OCI-LY1 (cell line): ENCODE results near the gene PCED1B.

Source experiments
- H2AFZ ChIP-seq: fragments of 200-600 bp; sonication (generic), shearing (Covaris generic); 2 replicates; pipeline ENCODE4 v1.6.0; 2014; ENCODE audit warnings: antibody characterized with exemption, mild to moderate bottlenecking, low read length
- H3F3A ChIP-seq: fragments of 200-600 bp; sonication (generic), shearing (Covaris generic); 2 replicates; pipeline ENCODE4 v1.6.0; 2014; ENCODE audit warnings: mild to moderate bottlenecking, antibody characterized with exemption, low read length, moderate library complexity; ENCODE audit not compliant: insufficient read depth
- H3K27ac ChIP-seq: fragments of 200-600 bp; sonication (generic); 2 replicates; pipeline ENCODE4 v1.5.1; 2014; ENCODE audit warnings: low read length, mixed run types, mild to moderate bottlenecking, low read depth; ENCODE audit not compliant: poor library complexity, severe bottlenecking
- H3K27me3 ChIP-seq: fragments of 200-600 bp; sonication (generic); 2 replicates; pipeline ENCODE4 v1.6.0; 2014; ENCODE audit warnings: antibody characterized with exemption, mild to moderate bottlenecking, low read length, moderate library complexity; ENCODE audit not compliant: insufficient read depth
- H3K36me3 ChIP-seq: fragments of 200-600 bp; sonication (generic); 2 replicates; pipeline ENCODE4 v1.6.1; 2014; ENCODE audit warnings: mild to moderate bottlenecking, antibody characterized with exemption, low read length, moderate library complexity, mixed read lengths; ENCODE audit not compliant: insufficient read depth
- H3K4me1 ChIP-seq: fragments of 200-600 bp; sonication (generic); 2 replicates; pipeline ENCODE4 v1.5.1; 2014; ENCODE audit warnings: mild to moderate bottlenecking, low read length, moderate library complexity; ENCODE audit not compliant: insufficient read depth, severe bottlenecking
- H3K4me2 ChIP-seq: fragments of 200-600 bp; sonication (generic), shearing (Covaris generic); 2 replicates; pipeline ENCODE4 v1.6.1; 2014; ENCODE audit warnings: low read length
- H3K4me3 ChIP-seq: fragments of 200-600 bp; sonication (generic); 2 replicates; pipeline ENCODE4 v1.5.1; 2014; ENCODE audit warnings: low read length, low read depth, mild to moderate bottlenecking, mixed read lengths; ENCODE audit not compliant: poor library complexity, severe bottlenecking
- H3K79me2 ChIP-seq: fragments of 200-600 bp; shearing (Covaris generic); 2 replicates; pipeline ENCODE4 v1.6.1; 2016; ENCODE audit warnings: mixed run types, low read length, mixed read lengths; ENCODE audit not compliant: insufficient read depth
- H3K9ac ChIP-seq: fragments of 200-600 bp; sonication (generic), shearing (Covaris generic); 2 replicates; pipeline ENCODE4 v1.6.1; 2014; ENCODE audit warnings: mild to moderate bottlenecking, low read length, mixed read lengths
- H3K9me2 ChIP-seq: fragments of 200-600 bp; sonication (generic), shearing (Covaris generic); 2 replicates; pipeline ENCODE4 v1.6.1; 2014; ENCODE audit warnings: low read depth, mild to moderate bottlenecking, low read length, mixed read lengths
- H3K9me3 ChIP-seq: fragments of 200-600 bp; shearing (Covaris generic); 2 replicates; pipeline ENCODE4 v1.6.1; 2014; ENCODE audit warnings: low read length, mixed read lengths
- H4K20me1 ChIP-seq: fragments of 200-600 bp; sonication (generic), shearing (Covaris generic); 2 replicates; pipeline ENCODE4 v1.6.0; 2016; ENCODE audit warnings: mild to moderate bottlenecking, low read length; ENCODE audit not compliant: insufficient read depth
- EZH2 ChIP-seq: fragments of 200-600 bp; sonication (generic), shearing (Covaris generic); IDR thresholded peaks from 2 replicates; pipeline ENCODE4 v1.8.0; 2017; ENCODE audit warnings: borderline replicate concordance, mixed run types, mild to moderate bottlenecking, antibody characterized with exemption, low read length, moderate library complexity, mixed read lengths
- TF ChIP-seq, protein P1 (sequence below): fragments of 200-600 bp; sonication (generic), shearing (Covaris generic); IDR thresholded peaks from 2 replicates; pipeline ENCODE4 v1.5.1; 2017; ENCODE audit warnings: mild to moderate bottlenecking, antibody characterized with exemption, low read length, moderate library complexity, mixed read lengths

PCED1B gene

DNA sequence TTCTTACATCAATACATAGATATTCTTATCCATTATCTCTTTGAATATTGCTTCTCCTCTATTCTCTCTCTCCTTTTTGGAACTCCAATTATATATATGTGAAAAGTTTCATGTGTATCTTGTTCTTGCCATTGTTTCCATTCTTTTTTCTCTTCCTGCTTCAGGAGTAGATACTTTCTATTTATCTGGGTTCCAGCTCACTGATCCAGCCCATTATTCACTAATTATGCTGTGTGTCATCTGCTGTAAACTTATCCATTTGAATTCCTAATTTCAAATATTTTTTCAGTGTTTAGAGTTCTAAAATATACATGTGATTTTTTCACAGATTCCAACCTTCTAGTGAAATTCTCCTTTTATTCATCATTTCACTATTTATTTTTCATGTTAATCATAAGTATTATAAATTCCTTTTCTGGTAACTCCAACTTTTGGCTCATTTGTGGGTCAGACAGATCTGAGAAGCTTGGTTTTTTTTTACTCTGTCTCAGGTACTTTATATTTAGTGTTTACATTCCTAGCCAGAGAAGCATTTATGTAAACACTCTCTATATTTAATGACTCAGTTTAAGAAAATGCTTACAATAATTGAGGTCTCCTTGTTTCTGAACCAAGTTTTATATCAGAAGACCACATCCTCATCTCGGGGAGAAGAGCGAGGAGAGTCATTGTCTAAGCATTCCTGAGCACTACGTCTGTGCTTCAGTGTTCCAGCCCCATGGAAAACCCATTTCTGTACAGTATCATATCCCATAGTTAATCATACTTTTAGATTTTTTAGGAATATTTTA lies 16.2 kb downstream of the PCED1B start:
- H3K4me2 ChIP-seq: no peak overlapping the region

DNA sequence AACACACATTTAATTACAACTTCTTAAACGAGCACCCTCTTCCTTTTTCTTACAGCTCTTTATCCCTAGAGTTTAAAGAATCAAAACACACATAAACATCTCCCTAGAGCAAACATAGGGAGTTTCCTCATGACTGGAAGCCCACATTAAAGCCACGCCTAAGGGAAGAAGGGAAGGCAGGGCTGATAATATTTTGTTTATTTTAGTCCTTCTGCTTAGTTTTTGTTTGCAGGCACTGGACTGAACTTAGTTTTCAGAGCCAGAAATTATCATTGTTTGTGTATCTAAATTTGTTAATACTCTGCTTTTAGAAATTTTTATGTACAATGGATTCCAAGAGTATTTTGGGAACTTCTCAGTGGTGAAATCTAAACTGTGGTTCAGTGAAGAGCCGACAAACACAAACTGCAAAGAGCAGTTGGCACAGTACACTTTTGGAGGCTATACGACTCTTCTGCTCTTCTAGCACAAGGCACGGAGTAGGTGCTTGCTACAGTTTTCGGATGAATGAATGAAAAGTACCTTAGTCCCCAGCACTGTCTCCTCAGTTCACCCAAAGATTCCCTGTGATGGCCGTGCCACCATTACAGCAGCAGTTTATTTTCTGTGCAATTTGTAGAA lies 18.0 kb downstream of the PCED1B start:
- H3F3A ChIP-seq: no peaks in the 10 kb centered on the region
- no peaks in the 10 kb centered on the region for H3K36me3 ChIP-seq
- H3K4me1 ChIP-seq: no peaks in the 10 kb centered on the region
- no peak overlapping the region for H3K27ac ChIP-seq
- H3K9me3 ChIP-seq: no peaks in the 10 kb centered on the region
- H4K20me1 ChIP-seq: no peaks in the 10 kb centered on the region
- H3K9ac ChIP-seq: no peak overlapping the region
- H2AFZ ChIP-seq: no peak overlapping the region
- TF ChIP-seq, protein P1, sequence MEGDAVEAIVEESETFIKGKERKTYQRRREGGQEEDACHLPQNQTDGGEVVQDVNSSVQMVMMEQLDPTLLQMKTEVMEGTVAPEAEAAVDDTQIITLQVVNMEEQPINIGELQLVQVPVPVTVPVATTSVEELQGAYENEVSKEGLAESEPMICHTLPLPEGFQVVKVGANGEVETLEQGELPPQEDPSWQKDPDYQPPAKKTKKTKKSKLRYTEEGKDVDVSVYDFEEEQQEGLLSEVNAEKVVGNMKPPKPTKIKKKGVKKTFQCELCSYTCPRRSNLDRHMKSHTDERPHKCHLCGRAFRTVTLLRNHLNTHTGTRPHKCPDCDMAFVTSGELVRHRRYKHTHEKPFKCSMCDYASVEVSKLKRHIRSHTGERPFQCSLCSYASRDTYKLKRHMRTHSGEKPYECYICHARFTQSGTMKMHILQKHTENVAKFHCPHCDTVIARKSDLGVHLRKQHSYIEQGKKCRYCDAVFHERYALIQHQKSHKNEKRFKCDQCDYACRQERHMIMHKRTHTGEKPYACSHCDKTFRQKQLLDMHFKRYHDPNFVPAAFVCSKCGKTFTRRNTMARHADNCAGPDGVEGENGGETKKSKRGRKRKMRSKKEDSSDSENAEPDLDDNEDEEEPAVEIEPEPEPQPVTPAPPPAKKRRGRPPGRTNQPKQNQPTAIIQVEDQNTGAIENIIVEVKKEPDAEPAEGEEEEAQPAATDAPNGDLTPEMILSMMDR: no peak
- TF ChIP-seq EZH2: no peak
- no peak overlapping the region for H3K4me3 ChIP-seq
- no peak overlapping the region for H3K4me2 ChIP-seq
- H3K9me2 ChIP-seq: no peaks in the 10 kb centered on the region
- H3K27me3 ChIP-seq: no peaks in the 10 kb centered on the region; the same call in 1 of the 2 replicates
- no peaks in the 10 kb centered on the region for H3K79me2 ChIP-seq

More for the DNA sequence above, 16.2 kb downstream of the PCED1B start:
- no peaks in the 10 kb centered on the region for H3F3A ChIP-seq
- H3K27ac ChIP-seq: no peak overlapping the region
- no peaks in the 10 kb centered on the region for H4K20me1 ChIP-seq
- TF ChIP-seq, protein P1: no peak
- no peak for TF ChIP-seq EZH2
- no peaks in the 10 kb centered on the region for H3K36me3 ChIP-seq
- no peak overlapping the region for H2AFZ ChIP-seq
- no peaks in the 10 kb centered on the region for H3K9me2 ChIP-seq
- H3K9me3 ChIP-seq: no peaks in the 10 kb centered on the region
- H3K79me2 ChIP-seq: no peaks in the 10 kb centered on the region
- no peak overlapping the region for H3K4me3 ChIP-seq
- no peaks in the 10 kb centered on the region; the same call in 1 of the 2 replicates for H3K27me3 ChIP-seq
- H3K9ac ChIP-seq: no peak overlapping the region
- H3K4me1 ChIP-seq: no peaks in the 10 kb centered on the region

DNA sequence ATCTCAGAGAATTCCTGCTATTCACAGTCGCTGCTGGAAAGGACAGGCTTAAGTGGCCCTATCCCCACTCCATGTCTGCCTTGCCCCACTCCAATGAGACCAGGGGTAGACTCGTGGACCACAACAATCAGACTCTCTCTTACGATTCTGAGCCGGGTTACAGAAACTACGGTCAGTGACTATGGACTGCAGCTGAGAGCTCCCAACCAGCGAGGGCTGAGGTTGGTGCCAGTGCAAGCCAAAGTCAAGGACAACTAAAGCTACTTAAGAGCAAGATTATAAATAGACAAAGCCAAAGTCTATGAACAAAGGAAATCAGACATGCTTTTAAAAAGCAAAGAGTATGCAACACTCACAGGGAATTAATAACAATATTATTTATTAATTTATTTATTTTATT lies 18.7 kb downstream of the PCED1B start:
- Histone ChIP-seq H3K79me2 (no peaks in the 10 kb centered on the region), H3K4me1 (no peaks in the 10 kb centered on the region), H3K4me3 (no peak overlapping the region), H3K9me2 (no peaks in the 10 kb centered on the region), H3K36me3 (no peaks in the 10 kb centered on the region), H4K20me1 (no peaks in the 10 kb centered on the region), H3K9me3 (no peaks in the 10 kb centered on the region), H3F3A (no peaks in the 10 kb centered on the region), H3K4me2 (no peak overlapping the region), H2AFZ (no peak overlapping the region), H3K27me3 (no peaks in the 10 kb centered on the region; the same call in 1 of the 2 replicates), H3K9ac (no peak overlapping the region), H3K27ac (no peak overlapping the region)
- TF ChIP-seq, protein P1: no peak
- TF ChIP-seq EZH2: no peak
